Measurements from ENCODE around the gene TESMIN.

GRCh38 chr11:68661014-68661413, 90.3 kb downstream of the TESMIN start:
- TF ChIP-seq, protein P1, sequence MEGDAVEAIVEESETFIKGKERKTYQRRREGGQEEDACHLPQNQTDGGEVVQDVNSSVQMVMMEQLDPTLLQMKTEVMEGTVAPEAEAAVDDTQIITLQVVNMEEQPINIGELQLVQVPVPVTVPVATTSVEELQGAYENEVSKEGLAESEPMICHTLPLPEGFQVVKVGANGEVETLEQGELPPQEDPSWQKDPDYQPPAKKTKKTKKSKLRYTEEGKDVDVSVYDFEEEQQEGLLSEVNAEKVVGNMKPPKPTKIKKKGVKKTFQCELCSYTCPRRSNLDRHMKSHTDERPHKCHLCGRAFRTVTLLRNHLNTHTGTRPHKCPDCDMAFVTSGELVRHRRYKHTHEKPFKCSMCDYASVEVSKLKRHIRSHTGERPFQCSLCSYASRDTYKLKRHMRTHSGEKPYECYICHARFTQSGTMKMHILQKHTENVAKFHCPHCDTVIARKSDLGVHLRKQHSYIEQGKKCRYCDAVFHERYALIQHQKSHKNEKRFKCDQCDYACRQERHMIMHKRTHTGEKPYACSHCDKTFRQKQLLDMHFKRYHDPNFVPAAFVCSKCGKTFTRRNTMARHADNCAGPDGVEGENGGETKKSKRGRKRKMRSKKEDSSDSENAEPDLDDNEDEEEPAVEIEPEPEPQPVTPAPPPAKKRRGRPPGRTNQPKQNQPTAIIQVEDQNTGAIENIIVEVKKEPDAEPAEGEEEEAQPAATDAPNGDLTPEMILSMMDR (IDR thresholded peaks at IDR 0.05) = no peak
- TF ChIP-seq NR2C2 (CRISPR knock-in tag; IDR thresholded peaks at IDR 0.05) (no peak), ZNF671 (CRISPR knock-in tag; IDR thresholded peaks at IDR 0.05) (no peak), IRF2 (CRISPR knock-in tag; IDR thresholded peaks at IDR 0.05; ENCODE audit: borderline replicate concordance, low read depth) (no peak), NR3C1 (CRISPR knock-in tag; conservative IDR thresholded peaks at IDR 0.05; ENCODE audit: low read depth) (no peak), E2F1 (CRISPR knock-in tag; IDR thresholded peaks at IDR 0.05) (no peak), ZNF121 (CRISPR knock-in tag; IDR thresholded peaks at IDR 0.05) (no peak), PRRX2 (CRISPR knock-in tag; IDR thresholded peaks at IDR 0.05) (no peak), NFE2L1 (CRISPR knock-in tag; IDR thresholded peaks at IDR 0.05) (no peak), NFYB (CRISPR knock-in tag; conservative IDR thresholded peaks at IDR 0.05; ENCODE audit: low read depth) (no peak)
- TF ChIP-seq, protein P2, sequence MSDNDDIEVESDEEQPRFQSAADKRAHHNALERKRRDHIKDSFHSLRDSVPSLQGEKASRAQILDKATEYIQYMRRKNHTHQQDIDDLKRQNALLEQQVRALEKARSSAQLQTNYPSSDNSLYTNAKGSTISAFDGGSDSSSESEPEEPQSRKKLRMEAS (CRISPR knock-in tag; IDR thresholded peaks at IDR 0.05) = no peak
